Measurements from ENCODE around the gene ADRA2C.

The ADRA2C gene

DNA sequence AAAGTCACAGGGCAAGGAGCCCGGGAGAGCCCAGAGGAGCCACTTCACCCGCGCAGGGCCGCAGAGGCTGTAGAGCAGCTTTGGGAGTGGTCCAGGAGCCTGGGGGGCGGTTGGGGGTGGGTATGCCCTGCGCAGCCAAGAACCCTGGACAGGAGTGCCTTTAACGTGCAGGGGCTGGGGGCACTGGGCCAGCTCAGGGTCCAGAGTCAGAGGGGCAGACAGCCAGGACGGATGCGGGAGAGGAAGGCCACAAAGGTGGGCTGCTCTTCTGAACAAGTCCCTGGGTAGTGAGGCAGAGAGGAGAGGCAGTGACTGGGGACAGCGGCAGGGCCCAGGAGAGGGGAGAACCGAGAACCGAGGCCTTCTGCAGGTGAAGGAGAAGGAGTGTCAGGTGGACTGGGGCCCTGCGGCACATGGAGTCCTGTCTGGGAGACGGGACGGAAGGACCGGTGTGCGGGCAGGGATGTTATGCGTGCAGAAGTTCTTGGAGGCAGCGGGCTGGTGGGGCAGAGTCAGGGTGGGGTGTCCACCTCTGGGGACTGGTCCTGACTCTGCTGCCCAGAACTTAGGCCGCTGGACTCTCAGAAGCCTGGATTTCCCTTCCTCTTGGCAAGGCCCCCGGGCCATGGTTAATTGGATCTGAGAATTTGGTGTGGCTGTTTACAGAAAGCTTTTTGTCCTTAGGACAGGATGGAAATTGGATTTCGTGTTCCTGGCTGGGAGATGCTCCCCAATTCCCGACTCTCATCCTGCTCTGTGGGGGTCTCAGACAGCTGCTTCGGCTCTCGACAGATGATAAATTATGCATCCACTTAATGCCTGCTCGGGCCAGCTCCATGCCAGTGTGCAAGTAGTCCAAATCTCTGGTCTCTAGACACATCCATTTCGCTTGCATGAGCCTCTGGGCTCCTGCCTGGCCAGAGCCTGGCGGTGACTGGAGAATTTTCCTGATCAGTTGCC, 31.9 kb downstream of the ADRA2C start:
- DNase-seq (ENCODE audit: low read depth in 2 of 2) = no peak

DNA sequence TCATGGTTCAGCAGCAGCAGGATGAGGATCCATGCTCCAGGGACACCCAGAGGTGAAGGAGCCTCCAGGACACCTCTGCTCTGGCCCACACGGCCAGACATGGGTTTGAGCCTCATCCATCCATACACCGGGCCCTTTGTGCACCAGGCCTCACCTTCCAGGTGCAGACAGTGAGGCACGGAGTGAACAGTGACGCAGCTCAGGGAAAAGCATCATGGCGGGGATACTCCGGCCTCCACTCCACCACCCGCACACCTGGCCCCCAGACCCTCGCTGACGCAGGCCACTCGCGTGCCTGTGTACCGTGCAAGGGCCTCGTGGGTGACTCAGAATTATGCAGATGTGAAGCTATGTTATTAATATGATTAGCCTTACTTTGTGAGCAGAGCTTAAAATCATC, 33.3 kb downstream of the ADRA2C start:
- DNase-seq (ENCODE audit: low read depth in 2 of 2) = no peak

DNA sequence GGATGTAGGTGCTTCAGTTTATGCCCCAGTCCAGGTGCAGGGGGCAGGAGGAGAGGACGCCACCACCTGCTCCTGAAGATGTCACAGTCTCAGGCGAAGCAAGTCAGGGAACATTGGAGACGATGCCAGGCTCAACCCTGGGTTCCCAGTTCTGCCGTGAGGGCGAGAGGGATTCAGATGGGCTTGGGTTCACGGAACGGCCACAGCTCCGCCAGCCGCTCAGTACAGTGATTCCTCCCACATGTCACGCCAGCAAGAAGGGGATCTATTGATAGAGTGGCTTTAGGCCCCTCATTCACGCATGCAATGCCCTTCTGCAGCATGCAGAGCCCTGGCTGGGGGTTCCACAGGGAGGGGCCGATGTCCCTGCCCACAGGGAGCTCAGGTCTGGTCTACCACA, 34.2 kb downstream of the ADRA2C start:
- no peak for DNase-seq (ENCODE audit: low read depth in 2 of 2)

DNA sequence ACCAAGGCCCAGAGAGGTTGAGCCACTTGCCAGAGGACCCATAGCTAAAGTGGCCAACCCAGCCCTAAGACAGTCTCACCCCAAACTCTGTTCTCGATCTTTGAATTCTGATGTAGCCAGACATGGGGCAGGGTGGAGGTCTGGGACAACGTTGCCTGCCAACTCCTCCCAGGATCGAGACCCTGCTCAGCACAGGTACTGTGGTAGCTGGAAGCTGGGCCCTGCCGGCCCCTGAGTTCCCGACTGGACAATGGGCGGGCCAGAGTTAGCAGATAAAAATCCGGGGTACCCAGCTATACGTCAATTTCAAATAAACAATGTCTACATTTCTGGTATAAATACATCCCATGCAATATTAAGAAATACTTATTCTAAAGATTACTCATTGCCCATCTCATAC, 35.3 kb downstream of the ADRA2C start:
- no peak for DNase-seq (ENCODE audit: low read depth in 2 of 2)

DNA sequence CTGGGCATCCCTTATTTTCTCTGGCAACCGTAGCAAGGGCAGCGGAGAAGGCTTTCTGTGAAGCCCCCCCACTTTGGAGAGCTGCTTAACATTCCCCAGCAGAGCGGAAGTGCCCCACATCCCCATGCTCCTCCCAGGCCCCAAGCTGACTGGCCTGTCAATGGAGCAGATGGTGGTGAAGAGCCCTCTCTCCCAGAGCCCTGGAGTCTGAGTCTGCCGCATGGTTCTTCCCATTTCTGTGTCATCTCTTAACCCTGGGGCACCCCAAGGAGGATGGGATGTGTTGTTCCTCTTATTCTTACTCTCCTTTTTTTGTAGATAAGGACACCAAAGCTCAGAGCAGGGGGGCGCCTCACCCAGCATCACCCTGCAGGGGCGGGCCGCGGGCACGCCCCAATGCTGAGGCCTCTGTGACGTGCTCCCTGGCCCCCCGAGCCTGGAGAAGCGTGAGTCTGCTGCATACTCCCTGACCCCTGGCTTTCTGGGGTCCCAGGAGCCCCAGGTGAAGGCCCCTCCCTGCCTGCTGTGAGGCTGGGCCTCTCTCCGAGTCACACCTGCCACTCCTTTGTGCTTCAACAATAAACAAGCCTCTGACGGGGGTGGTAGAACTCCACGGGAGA, 35.9 kb downstream of the ADRA2C start:
- no peak for DNase-seq (ENCODE audit: low read depth in 2 of 2)

DNA sequence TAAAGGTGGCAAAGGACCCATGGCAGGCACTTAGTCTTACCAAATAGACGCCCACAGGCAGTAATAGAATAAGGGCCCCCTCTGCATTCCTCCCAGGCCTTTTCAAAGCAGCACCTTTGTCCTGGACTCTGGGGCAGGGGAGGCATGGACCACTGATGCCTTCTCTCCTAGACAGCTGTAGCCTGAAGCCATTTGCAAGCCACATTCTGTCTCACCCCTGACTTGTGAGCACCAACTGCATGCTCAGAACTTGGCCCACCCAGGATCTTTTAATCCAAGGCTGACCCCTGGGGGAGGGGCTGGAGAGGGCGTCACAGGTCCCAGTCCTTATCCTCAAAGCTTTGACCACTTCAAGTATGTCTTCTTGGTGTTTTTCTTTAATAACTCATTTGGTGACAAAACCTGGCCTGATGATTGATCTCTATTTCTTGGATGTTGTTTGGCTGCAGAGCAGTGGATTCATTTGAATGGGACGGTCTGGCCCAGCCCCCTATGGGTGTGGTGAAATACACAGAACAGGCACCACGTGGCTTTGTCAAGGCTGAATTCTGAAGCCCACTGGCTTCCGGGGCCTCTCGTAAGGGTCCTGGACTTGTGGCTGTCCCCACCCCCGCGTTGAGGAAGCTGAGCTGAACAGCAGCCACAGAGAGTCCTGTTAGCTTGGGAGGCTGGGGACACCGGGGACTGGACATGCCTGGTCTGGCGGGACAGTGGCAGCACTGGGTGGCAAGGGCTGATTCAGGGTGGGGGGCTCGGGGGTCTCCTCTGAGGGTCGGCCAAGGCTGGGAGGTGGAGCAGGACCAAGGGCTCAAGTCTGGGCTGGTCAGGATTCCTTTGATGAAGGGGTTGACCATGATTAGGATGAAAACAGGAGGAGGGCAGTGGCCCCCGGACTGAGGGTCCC, 36.6 kb downstream of the ADRA2C start:
- DNase-seq (ENCODE audit: low read depth in 2 of 2) = no peak

DNA sequence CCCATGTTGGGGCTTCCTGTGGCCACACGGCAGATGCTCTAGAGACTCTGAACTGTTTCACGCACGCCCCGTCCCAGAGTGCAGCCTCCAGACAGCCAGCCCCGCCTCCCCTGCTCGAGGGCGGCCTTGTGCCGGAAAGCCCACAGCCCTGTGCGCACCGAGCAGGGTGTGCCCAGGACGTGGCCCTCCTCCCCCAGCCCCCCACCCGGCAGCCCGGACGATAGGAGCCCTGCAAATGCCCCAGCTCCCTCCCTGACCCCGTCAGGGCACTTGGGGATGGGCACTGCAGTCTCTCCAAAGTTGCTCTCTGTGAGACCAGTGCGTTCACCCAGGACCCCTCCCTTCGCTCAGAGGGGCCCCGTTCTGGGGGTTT, 37.3 kb downstream of the ADRA2C start:
- DNase-seq (ENCODE audit: low read depth in 2 of 2) = no peak

DNA sequence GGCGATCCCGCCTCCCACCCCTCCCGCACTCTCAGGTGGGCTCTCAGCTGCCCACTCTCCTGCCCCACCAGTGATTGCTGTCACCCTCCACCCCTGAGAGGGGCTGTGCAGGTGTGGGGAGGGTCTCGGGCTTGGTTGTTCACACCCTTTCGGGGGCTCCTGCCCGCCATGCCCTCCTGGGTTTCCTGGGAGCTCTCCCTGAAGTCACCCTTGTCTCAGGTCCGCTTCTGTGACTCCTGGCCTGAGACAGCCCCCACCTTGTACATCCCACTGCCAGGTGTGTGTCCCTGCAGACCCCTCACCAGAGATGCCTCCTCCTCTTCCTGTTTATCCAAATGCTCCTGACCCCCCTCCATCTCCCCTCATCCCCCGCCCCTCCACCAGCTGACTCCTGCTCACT, 37.8 kb downstream of the ADRA2C start:
- DNase-seq (ENCODE audit: low read depth in 2 of 2) = no peak

DNA sequence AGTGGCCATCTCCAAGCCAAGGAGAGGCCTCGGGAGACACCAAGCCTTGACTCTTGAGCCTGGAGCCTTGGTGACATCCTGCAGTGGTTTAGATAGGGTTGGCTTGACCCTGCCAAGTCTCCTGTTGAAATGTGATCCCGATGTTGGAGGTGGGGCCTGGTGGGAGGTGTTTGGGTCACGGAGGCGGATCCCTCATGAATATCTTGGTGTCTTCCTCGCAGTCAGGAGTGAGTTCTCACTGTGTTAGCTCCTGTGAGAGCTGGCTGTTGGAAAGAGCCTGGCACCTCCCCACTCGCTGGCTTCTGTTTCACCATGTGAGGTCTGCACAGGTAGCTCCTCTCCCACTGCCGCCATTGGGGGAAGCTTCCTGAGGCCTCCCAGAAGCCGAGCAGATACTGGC, 38.8 kb downstream of the ADRA2C start:
- no peak for DNase-seq (ENCODE audit: low read depth in 2 of 2)

DNA sequence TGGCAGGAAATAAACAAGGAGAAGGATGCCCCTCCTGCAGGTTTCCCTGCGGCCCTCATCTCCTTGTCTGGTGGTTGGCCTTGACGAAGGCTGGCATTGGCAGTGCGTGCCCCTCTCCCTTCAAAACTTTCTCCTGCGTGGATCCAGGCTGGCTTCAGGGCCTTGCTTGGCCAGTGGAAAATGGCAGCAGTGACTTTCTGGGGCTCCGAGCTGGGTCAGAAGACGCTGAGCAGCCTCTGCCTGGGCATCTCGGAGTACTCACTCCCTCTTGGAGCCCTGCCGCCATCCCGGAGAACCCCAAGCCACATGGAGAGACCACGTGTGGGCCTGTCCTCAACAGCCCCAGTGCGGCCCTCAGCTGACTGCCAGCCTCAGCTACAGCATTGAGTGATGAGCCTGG, 39.5 kb downstream of the ADRA2C start:
- DNase-seq (ENCODE audit: low read depth in 2 of 2) = no peak

DNA sequence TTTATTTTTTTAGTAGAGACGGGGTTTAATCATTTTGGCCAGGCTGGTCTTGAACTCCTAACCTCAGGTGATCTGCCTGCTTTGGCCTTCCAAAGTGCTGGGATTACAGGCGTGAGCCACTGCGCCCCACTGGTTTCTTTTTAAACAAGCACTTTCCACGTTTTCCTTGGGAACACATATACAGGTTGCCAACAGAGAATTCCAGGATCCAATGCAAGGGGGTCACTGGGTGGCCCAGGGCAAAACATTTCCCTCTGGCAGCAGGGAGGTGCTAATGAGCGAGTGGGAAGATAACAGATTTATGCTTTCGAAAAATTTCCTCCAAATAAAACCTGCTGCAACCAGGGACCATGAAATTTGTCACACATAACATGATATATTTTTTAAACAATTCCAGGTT, 41.1 kb downstream of the ADRA2C start:
- DNase-seq (ENCODE audit: low read depth in 2 of 2) = no peak

DNA sequence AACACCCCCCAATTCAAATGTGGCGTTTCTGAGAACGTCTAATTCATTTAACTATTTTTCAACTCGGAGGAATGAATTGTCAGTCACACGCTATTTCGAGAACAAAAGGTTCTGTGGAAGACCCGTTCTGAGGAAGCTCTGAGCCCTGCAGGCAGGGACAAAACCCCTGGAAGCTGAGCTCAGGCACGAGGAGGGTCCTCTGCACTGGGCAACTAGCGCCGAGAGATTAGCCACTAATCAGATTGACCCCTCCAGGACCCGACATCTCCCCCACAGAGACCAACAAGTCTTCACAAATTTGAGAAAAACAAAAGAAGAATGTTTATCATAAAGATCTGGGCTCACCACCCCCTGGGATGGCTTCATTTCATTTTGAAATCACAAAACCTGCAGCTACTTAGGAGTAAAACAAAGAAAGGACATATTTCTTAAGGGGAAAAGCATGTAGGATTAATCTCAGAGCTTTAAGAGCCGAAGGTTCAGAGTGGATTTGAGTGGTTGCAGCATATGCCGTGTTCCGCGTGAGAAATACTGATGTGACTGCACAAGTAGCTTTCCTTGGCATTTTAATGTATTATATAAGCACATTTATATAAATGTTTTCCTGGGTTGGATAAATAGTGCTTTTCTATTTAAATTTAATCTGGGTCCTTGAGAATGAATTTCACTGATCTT, 41.8 kb downstream of the ADRA2C start:
- DNase-seq (ENCODE audit: low read depth in 2 of 2) = no peak

DNA sequence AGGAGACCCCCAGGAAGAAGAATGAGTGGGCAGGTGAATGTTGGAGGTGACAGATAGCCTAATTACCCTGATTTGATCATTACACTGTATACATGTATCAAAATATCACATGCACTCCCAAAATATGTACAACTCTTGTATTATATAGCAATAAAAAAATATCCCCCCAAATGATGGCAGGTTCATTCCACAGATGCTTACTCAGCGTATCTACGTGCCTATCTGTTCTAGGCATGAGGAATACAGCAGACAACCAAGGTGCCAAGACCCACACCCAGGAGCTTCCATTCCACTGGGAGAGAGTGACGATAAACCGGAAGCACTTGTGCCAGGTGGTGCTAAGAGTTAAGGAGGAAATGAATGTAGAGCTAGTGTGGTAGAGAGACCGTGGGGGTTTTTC, 42.4 kb downstream of the ADRA2C start:
- no peak for DNase-seq (ENCODE audit: low read depth in 2 of 2)

DNA sequence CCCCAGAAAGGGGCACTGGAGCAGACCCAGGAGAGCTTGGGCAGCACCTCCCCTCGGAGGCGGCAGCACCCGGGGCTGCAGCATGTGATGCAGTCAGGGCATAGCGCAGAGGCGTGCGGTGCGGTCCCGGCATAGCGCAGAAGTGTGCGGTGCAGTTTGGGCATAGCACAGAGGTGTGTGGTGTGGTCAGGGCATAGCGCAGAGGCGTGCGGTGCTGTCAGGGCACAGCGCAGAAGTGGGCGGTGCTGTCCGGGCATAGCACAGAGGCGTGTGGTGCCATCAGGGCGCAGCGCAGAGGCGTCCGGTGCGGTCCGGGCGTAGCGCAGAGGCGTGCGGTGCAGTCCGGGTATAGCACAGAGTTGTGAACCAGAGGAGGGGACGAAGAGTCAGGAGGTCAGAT, 42.8 kb downstream of the ADRA2C start:
- no peak for DNase-seq (ENCODE audit: low read depth in 2 of 2)

DNA sequence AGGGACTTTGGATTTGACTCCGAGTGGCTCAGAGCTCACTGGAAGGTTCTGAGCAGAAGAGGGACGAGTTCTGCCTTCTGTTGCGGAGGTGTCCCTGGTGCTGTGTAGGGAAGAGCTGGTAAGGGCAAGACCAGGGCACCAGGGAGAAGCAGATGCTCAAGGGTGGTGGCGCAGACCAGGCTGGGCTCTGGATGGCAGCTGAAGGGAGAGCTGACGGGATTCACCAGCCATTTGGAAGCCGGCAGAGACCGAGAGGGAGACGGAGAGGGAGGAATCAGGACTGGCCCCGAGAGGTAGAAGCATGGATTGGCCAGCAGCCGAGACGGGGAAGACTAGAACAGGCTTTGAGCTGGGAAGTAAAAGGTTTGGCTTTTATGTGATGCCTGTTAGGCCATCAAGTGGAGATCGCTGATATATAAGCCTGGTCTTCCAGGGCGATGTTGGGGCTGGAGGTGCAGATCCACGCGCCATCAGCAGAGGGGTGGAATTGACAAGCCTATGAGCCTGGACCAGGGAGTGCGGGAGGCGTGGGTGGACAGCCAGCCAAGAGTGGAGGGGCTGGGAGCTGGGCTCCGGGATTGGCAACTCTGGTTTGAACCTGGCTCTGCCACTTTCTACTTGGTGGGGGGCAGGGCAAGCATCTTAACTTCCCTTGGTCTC, 43.4 kb downstream of the ADRA2C start:
- DNase-seq (ENCODE audit: low read depth in 2 of 2) = no peak

DNA sequence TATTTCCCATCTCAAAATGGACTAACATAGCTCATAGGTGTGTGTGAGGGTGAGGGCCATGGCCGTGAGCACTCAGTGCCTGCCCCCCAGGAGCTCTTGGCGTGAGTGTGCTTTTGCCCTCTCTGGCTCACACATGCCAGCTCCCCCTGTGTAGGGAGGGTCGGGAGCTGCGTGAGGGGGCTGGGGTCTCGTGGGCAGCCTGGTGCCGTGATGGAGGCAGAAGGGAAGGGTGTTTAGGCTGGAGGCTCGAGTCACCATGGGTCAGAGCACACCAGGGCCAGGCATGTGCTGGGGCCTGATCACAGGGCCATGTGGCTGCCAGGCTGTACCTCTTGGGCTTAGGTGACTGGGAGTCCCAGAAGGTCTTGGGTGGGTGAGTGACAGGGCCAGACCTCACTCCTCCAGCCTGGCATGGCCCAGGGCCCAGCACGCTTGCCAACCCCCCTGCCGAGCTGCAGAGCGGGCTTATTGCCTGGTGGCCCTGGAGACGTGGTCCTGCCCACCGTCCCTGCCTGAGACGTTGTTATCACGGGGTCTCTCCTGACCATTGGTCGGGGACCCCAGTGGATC, 44.0 kb downstream of the ADRA2C start:
- no peak for DNase-seq (ENCODE audit: low read depth in 2 of 2)

DNA sequence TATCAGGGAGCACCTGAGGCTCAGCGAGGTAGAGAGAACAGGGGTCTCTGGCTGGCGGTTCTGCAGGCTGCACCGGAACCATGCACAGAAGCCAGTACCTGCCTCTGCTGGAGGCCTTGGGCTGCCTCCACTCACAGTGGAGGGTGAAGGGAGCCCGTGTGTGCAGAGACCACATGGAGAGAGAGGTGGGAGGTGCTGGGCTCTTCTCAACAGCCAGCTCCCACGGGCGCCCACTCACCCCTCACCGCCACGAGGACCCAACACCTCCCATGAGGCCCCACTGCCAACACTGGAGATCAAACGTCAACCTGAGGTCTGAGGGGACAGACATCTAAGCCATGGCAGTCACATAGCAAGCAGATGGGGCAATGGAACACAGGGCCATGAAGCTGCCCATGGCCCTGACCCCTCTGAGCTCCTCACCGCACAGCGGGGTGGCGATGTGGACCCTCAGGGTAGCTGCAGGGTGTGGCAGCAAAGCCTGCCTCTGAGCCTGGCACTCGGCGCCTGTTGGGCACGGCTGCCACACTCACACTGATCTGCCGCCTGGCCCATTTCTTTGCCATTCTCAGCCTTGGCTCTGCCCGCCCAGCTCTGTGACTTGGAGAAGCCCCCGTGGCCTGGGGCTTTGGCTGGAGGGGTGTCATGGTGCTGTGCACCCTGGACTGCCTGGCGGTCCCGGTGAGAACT, 44.8 kb downstream of the ADRA2C start:
- no peak for DNase-seq (ENCODE audit: low read depth in 2 of 2)

DNA sequence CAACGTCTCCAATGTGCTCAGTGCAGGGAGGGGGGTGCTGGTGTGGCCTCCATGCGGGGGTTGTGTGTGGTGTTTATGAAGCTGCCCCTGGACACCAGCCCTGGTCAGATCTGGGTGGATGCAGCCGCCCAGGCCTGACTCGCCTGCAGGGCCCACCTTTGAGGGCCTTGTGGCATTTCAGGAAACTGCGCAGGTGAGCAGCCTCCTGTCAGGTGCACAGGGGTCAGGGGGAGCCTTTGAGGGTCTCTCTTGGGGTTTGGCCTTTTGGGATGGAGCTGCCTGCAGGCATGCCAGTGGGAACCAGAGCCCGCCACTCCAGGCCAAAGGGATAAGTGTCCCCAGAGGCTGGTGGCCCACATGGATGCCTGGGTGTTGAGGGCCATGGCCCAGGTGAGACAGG, 45.4 kb downstream of the ADRA2C start:
- DNase-seq (ENCODE audit: low read depth in 2 of 2) = no peak

DNA sequence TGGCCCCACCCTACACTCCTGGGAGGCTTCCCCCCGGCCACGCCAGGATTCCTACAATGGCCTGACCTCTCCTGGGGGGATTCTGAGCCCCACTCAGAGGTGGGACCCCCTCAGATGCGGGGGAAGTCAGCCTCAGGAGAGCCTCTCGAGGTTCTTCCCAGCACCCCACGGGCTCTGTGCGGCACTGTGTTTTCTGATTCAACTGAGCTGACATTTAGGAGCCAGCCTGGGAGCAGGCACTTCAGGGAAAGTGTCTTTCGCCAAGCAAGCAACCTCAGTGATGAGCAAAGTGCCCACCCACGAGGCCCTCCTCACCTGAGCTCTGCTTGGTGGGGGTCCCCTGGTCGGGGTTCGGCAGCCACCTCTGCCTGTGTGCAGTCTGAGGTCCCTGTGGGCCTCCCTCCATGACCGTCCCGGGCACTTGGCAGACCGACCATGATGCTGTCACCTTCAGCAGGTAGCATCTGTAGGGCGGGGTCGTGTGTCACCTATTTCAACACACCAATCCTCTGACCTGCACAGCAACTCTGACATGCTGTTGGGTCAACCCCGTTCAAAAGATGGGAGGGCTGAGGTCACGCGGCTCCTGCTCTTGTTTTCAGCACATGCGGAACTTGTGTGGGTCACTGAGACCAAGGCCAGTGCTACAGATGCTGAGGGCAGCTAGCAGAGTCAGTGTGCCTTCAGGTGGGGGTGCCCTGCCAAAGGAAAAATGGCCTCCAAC, 46.2 kb downstream of the ADRA2C start:
- no peak for DNase-seq (ENCODE audit: low read depth in 2 of 2)

Data from stimulated activated CD8-positive, alpha-beta memory T cell treated with anti-CD3 and anti-CD28 coated beads, Interleukin-2, amount 100 ng/mL, for 1 hour (primary cell).